ENCODE measurements around the gene SCYGR3.

Gene SCYGR3

GRCh38 chr2:227614740-227615139, at the start of gene SCYGR3:
Gene SCYGR3 (minus strand): TSS chr2:227614840. CDS start chr2:227614840, 0 bp downstream.
- no peak for DNase-seq

- DNase-seq, result no peak
These were observed 47.2 kb upstream of the SCYGR3 start for GRCh38 chr2:227661827-227662226.

GRCh38 chr2:227661025-227661649, 46.5 kb upstream of the SCYGR3 start:
- no peak for DNase-seq

- no peak for DNase-seq
These were observed 42.7 kb upstream of the SCYGR3 start for GRCh38 chr2:227657199-227657845.

GRCh38 chr2:227655454-227655853, 40.8 kb upstream of the SCYGR3 start:
- no peak for DNase-seq

GRCh38 chr2:227654426-227654825, 39.8 kb upstream of the SCYGR3 start:
- DNase-seq, result no peak

GRCh38 chr2:227653419-227653818, 38.8 kb upstream of the SCYGR3 start:
- no peak for DNase-seq

- DNase-seq, result no peak
These were observed 29.4 kb upstream of the SCYGR3 start for GRCh38 chr2:227643990-227644551.

GRCh38 chr2:227642656-227643055, 28.0 kb upstream of the SCYGR3 start:
- DNase-seq, result no peak

- DNase-seq, result no peak
These were observed 19.6 kb upstream of the SCYGR3 start for GRCh38 chr2:227634201-227634600.

- DNase-seq, result no peak
These were observed 18.2 kb upstream of the SCYGR3 start for GRCh38 chr2:227632827-227633226.

- DNase-seq, result no peak
These were observed 15.7 kb upstream of the SCYGR3 start for GRCh38 chr2:227630322-227630721.

- no peak for DNase-seq
These were observed 14.8 kb upstream of the SCYGR3 start for GRCh38 chr2:227629435-227629834.

GRCh38 chr2:227627769-227628168, 13.1 kb upstream of the SCYGR3 start:
- DNase-seq, result no peak

GRCh38 chr2:227626580-227627151, 12.0 kb upstream of the SCYGR3 start:
- no peak for DNase-seq

GRCh38 chr2:227625420-227625819, 10.8 kb upstream of the SCYGR3 start:
- DNase-seq, result no peak

GRCh38 chr2:227623226-227623625, 8.6 kb upstream of the SCYGR3 start:
- no peak for DNase-seq

- DNase-seq, result no peak
These were observed 2.9 kb upstream of the SCYGR3 start, which contains the start of gene SCYGR4 for GRCh38 chr2:227617316-227618230. Gene SCYGR4 (plus strand): TSS chr2:227617498. CDS start chr2:227617498, 0 bp downstream.

GRCh38 chr2:227616631-227617030, 2.0 kb upstream of the SCYGR3 start:
- DNase-seq, result no peak

- no peak for DNase-seq
These were observed 1.3 kb upstream of the SCYGR3 start for GRCh38 chr2:227615906-227616305.

- no peak for DNase-seq
These were observed 541 bp upstream of the SCYGR3 start for GRCh38 chr2:227615181-227615580.

GRCh38 chr2:227614246-227614645, 394 bp downstream of the SCYGR3 start:
- no peak for DNase-seq

GRCh38 chr2:227613272-227613660, 1.4 kb downstream of the SCYGR3 start:
- no peak for DNase-seq

Measured in bone marrow (tissue), 2 donors.